ENCODE measurements around the gene SHISAL1.
"Not testable (repeated sequence)": the region's sequence is repeated elsewhere in the genome, so short reads cannot be mapped to it uniquely, and the experiment has no call there.

Gene SHISAL1

GRCh38 chr22:44325718-44326490 lies 13.2 kb upstream of the SHISAL1 start:
- no peak for FAIRE-seq

GRCh38 chr22:44323140-44323790 lies 10.5 kb upstream of the SHISAL1 start:
- FAIRE-seq: not testable (repeated sequence)

GRCh38 chr22:44319685-44320084 lies 6.9 kb upstream of the SHISAL1 start:
- FAIRE-seq: no peak

- no peak for FAIRE-seq
These were observed 6.0 kb upstream of the SHISAL1 start for GRCh38 chr22:44318751-44319150.

GRCh38 chr22:44317886-44318637 lies 5.3 kb upstream of the SHISAL1 start:
- FAIRE-seq: no peak

- no peak for FAIRE-seq
These were observed 4.3 kb upstream of the SHISAL1 start for GRCh38 chr22:44317123-44317444.

- no peak for FAIRE-seq
These were observed 3.8 kb upstream of the SHISAL1 start for GRCh38 chr22:44316393-44317122.

- FAIRE-seq: no peak
These were observed 1.8 kb upstream of the SHISAL1 start for GRCh38 chr22:44314425-44315067.

- no peak for FAIRE-seq
These were observed 745 bp upstream of the SHISAL1 start for GRCh38 chr22:44313385-44314006.

- FAIRE-seq: no peak
These were observed 938 bp downstream of the SHISAL1 start for GRCh38 chr22:44311855-44312170.

GRCh38 chr22:44311104-44311854 lies 1.5 kb downstream of the SHISAL1 start:
- no peak for FAIRE-seq

- no peak for FAIRE-seq
These were observed 3.1 kb downstream of the SHISAL1 start for GRCh38 chr22:44309647-44310046.

- FAIRE-seq: no peak
These were observed 3.6 kb downstream of the SHISAL1 start for GRCh38 chr22:44309137-44309536.

GRCh38 chr22:44307509-44308169 lies 5.1 kb downstream of the SHISAL1 start:
- peak; percentile 18 for FAIRE-seq

- peak; percentile 18 for FAIRE-seq
These were observed 6.9 kb downstream of the SHISAL1 start for GRCh38 chr22:44305888-44306287.

GRCh38 chr22:44305455-44305854 lies 7.3 kb downstream of the SHISAL1 start:
- no peak for FAIRE-seq

- FAIRE-seq: no peak
These were observed 7.8 kb downstream of the SHISAL1 start for GRCh38 chr22:44304911-44305310.

- peak; percentile 77 for FAIRE-seq
These were observed 8.4 kb downstream of the SHISAL1 start for GRCh38 chr22:44304354-44304753.

- not testable (repeated sequence) for FAIRE-seq
These were observed 10.4 kb downstream of the SHISAL1 start for GRCh38 chr22:44302363-44302762.

GRCh38 chr22:44301039-44301438 lies 11.7 kb downstream of the SHISAL1 start:
- FAIRE-seq: no peak

- FAIRE-seq: no peak
These were observed 13.6 kb downstream of the SHISAL1 start for GRCh38 chr22:44299124-44299523.

All from endometrium (tissue), 2 donors.